Measurements from ENCODE around the gene MRGPRG.

DNA sequence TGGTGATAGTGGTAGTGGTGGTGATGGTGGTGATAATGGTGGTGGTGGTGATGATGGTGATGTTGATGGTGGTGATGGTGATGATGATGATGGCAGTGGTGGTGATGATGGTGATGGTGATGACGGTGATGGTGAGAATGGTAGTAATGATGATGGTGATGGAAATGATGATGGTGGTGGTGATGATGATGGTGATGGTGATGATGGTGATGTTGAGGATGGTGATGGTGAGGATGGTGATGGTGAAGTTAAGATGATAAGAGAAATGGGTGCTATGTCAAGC is 11.8 kb downstream of the MRGPRG start:
- no peak for TF ChIP-seq POLR2AphosphoS5 (IDR thresholded peaks at IDR 0.05; ENCODE audit: low read depth, low read length)
- no peak for TF ChIP-seq TAF1 (IDR thresholded peaks at IDR 0.05; ENCODE audit: borderline replicate concordance, low read depth, low read length)
- no peak for TF ChIP-seq POLR2A (IDR thresholded peaks at IDR 0.05; ENCODE audit: low read depth, low read length)
